ENCODE results near the gene CDK5. TPM values are rescaled to one million over a fixed set of nuclear protein-coding genes. Genes with fewer than 3 reads are reported as not detected.

CDK5 gene
- total and polyA plus RNA-seq, 2 donors (not counting 1 experiment from before 2014, with no cell fraction given), result 8.2 to 8.4 TPM

DNA sequence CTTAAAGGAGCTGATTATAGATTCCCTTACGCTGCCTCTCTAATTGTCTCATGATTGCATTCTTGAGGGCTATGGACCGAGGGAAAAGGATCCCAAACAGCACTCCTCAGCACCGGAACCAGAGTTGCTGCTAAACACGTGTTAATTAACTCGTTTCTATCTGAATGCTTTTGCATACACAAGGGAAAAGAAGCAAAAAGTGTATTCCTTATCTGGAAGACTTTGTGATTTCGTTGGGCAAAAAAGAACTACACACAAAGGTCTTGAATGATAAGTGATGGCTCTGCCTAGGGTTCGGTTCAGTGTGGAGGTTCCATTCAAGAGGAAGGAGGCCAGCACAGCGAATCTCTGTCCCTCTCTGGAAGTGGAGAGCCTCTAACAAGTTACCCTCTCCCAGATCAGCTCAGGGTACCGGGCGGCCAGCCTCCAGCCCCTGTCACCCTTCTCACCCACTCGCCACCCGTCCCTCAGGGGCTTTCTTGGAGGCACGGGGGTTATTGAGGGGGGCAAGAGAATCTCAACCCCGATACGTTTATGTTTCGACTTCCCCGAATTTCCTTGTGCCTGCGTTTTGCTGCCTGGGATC, 1.2 kb upstream of the CDK5 start:
- Histone ChIP-seq H2AFZ (ENCODE audit: insufficient read depth, low read depth, low read length, poor library complexity, severe bottlenecking) (peak overlapping the region; percentile 98), H3K4me2 (replicated peaks; ENCODE audit: low read depth, low read length, poor library complexity, severe bottlenecking) (peak overlapping the region; percentile 100), H3K79me2 (ENCODE audit: control insufficient read depth, insufficient read depth, low read length) (peaks cover 37% of the 10 kb centered on the region), H3K27me3 (replicated peaks in 1 of 4; ENCODE audit: control extremely low read depth in 1 of 4, control insufficient read depth in 3 of 4, insufficient read depth in 4 of 4, low read length in 3 of 4) (no peaks in the 10 kb centered on the region), H3K4me1 (ENCODE audit: control insufficient read depth in 2 of 2, insufficient read depth in 2 of 2, low read length in 2 of 2) (peaks cover 23 to 40% of the 10 kb centered on the region in 2 donors), H4K20me1 (ENCODE audit: control insufficient read depth, insufficient read depth, low read length, poor library complexity, severe bottlenecking) (peaks cover 32% of the 10 kb centered on the region), H3K4me3 (ENCODE audit: control extremely low read depth in 1 of 5, extremely low read depth in 1 of 5, insufficient read depth in 1 of 5, low read depth in 2 of 5, low read length in 4 of 5) (peak overlapping the region; percentile 67 to 90 (median 73)), H3K9ac (ENCODE audit: low read length) (peak overlapping the region; percentile 89), H3K9me3 (ENCODE audit: control extremely low read depth in 1 of 3, control insufficient read depth in 2 of 3, insufficient read depth in 1 of 3, low read length in 2 of 3) (no peaks in the 10 kb centered on the region), H3K27ac (ENCODE audit: low read length in 2 of 2) (peak overlapping the region; percentile 79 to 82), H3K36me3 (replicated peaks in 1 of 2; ENCODE audit: control extremely low read depth in 1 of 2, control insufficient read depth in 1 of 2, extremely low read depth in 1 of 2, insufficient read depth in 2 of 2, low read length in 1 of 2) (peaks cover 0 to 1% of the 10 kb centered on the region in 2 experiments)
- Mint-ChIP-seq H3K4me3 (peak overlapping the region; percentile 96), H3K9me3 (ENCODE audit: insufficient read depth) (no peaks in the 10 kb centered on the region), H3K4me1 (peaks cover 36% of the 10 kb centered on the region), H3K27me3 (no peaks in the 10 kb centered on the region), H3K27ac (peak overlapping the region; percentile 94)
- ATAC-seq (ENCODE audit: low read depth) (no peak), DNase-seq (no peak)
- CTCF ChIA-PET, result interaction anchor here (0.6 to 1.3 kb wide), 3 partner anchors 22 to 1452 kb away, joined by 3 to 6 read pairs (median 3); partner anchors contain the start of gene FASTK
- POLR2A ChIA-PET, result interaction anchor here (0.8 to 1.3 kb wide), 4 partner anchors 13 to 732 kb away, joined by 4 to 7 read pairs (median 6); partner anchors contain the start of gene ABCB8
- TF ChIP-seq EZH2 (IDR thresholded peaks at IDR 0.05; ENCODE audit: borderline replicate concordance, insufficient read depth, low read depth, low read length, poor library complexity, severe bottlenecking), result no peak
- TF ChIP-seq, protein P1, sequence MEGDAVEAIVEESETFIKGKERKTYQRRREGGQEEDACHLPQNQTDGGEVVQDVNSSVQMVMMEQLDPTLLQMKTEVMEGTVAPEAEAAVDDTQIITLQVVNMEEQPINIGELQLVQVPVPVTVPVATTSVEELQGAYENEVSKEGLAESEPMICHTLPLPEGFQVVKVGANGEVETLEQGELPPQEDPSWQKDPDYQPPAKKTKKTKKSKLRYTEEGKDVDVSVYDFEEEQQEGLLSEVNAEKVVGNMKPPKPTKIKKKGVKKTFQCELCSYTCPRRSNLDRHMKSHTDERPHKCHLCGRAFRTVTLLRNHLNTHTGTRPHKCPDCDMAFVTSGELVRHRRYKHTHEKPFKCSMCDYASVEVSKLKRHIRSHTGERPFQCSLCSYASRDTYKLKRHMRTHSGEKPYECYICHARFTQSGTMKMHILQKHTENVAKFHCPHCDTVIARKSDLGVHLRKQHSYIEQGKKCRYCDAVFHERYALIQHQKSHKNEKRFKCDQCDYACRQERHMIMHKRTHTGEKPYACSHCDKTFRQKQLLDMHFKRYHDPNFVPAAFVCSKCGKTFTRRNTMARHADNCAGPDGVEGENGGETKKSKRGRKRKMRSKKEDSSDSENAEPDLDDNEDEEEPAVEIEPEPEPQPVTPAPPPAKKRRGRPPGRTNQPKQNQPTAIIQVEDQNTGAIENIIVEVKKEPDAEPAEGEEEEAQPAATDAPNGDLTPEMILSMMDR (IDR thresholded peaks at IDR 0.05), result no peak
- 2% methylated on average over 5 of the region's 18 CpGs for WGBS (ENCODE audit: insufficient coverage)
- intact Hi-C loops (cut with micrococcal nuclease), result loop anchor here (1.0 to 5.0 kb wide), 7 partner anchors 21 to 1344 kb away; partner anchors contain the start of genes ABCB8, FASTK, REPIN1 and ZNF862
